CD4-positive, alpha-beta T cell treated with Interleukin-4 for 1 hour (primary cell): ENCODE measurements around the gene RAD51B.

Source experiments
- DNase-seq, 2 donors: peaks; one replicate each; pipeline ENCODE4 v3.0.0-alpha.2; 2020 to 2022

RAD51B gene

GRCh38 chr14:68373124-68373646 lies 553.6 kb downstream of the RAD51B start:
- no peak for DNase-seq

- DNase-seq = no peak
Observed at GRCh38 chr14:68373847-68374444, 554.4 kb downstream of the RAD51B start.

GRCh38 chr14:68374682-68375081 lies 555.1 kb downstream of the RAD51B start:
- DNase-seq = no peak

- no peak for DNase-seq
Observed at GRCh38 chr14:68375376-68375775, 555.8 kb downstream of the RAD51B start.

GRCh38 chr14:68376067-68376779 lies 556.6 kb downstream of the RAD51B start:
- DNase-seq = no peak

GRCh38 chr14:68377006-68377405 lies 557.4 kb downstream of the RAD51B start:
- no peak for DNase-seq

GRCh38 chr14:68377459-68377858 lies 557.9 kb downstream of the RAD51B start:
- peak in 1 of 2 donors; percentile 75 for DNase-seq

GRCh38 chr14:68379510-68380328 lies 560.1 kb downstream of the RAD51B start:
- peak; percentile 37 to 39 for DNase-seq

- no peak for DNase-seq
Observed at GRCh38 chr14:68380329-68380741, 560.8 kb downstream of the RAD51B start.

GRCh38 chr14:68384335-68384734 lies 564.8 kb downstream of the RAD51B start:
- DNase-seq = peak in 1 of 2 donors; percentile 53

- DNase-seq = no peak
Observed at GRCh38 chr14:68384881-68385280, 565.3 kb downstream of the RAD51B start.

- DNase-seq = no peak
Observed at GRCh38 chr14:68386446-68386845, 566.9 kb downstream of the RAD51B start.

- DNase-seq = no peak
Observed at GRCh38 chr14:68386950-68387779, 567.6 kb downstream of the RAD51B start.

GRCh38 chr14:68389943-68390342 lies 570.4 kb downstream of the RAD51B start:
- no peak for DNase-seq

GRCh38 chr14:68390741-68391140 lies 571.2 kb downstream of the RAD51B start:
- DNase-seq = no peak

GRCh38 chr14:68391311-68392014 lies 571.9 kb downstream of the RAD51B start:
- DNase-seq = no peak

GRCh38 chr14:68392393-68393141 lies 573.0 kb downstream of the RAD51B start:
- DNase-seq = peak in 1 of 2 donors; percentile 53

GRCh38 chr14:68393259-68393658 lies 573.7 kb downstream of the RAD51B start:
- no peak for DNase-seq

GRCh38 chr14:68394118-68394763 lies 574.7 kb downstream of the RAD51B start:
- no peak for DNase-seq

- DNase-seq = no peak
Observed at GRCh38 chr14:68394764-68395143, 575.2 kb downstream of the RAD51B start.

- DNase-seq = no peak
Observed at GRCh38 chr14:68395604-68396003, 576.0 kb downstream of the RAD51B start.
